HG03432 (cell line): ENCODE data around the gene ZBTB20.

Experiments
- ATAC-seq: cut with Tn5 transposase; IDR thresholded peaks from one replicate; pipeline ENCODE4 v1.9.1; 2021; ENCODE audit warnings: mild to moderate bottlenecking, moderate library complexity; ENCODE audit not compliant: unreplicated experiment

ZBTB20 gene

DNA sequence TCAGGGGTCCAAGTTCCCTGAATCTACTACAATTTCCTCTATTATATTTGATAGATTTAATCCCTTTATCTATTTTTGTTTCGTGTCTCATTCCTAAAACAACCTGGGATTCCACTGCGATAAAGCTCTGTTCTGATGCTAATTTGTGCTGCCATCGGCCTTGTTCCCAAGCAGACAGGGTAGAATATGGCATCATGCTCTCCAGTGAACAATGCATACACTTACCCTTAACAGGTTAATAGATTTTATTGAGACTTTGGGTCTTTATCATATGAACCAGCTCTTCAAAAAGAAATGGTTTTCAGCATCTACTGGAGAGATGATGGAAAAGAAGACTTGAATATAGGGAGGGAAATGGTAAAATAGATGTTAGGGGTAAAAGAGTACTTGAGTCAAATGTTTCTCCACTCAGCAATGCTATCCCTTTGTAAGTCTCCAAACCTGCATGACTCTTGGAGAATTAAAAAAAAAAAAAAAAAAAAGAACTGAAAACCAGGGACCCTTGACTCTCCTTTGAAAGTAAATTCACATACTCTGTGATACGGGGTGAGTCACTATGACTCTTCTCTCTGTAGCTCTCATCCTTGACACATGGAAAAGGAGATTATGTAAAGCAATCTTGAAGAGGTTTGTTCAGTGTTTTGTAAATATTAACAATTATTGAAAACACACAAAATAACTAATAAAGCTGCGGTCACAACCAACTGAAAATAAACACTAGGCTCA is 268.8 kb downstream of the ZBTB20 start:
- no peak for ATAC-seq

DNA sequence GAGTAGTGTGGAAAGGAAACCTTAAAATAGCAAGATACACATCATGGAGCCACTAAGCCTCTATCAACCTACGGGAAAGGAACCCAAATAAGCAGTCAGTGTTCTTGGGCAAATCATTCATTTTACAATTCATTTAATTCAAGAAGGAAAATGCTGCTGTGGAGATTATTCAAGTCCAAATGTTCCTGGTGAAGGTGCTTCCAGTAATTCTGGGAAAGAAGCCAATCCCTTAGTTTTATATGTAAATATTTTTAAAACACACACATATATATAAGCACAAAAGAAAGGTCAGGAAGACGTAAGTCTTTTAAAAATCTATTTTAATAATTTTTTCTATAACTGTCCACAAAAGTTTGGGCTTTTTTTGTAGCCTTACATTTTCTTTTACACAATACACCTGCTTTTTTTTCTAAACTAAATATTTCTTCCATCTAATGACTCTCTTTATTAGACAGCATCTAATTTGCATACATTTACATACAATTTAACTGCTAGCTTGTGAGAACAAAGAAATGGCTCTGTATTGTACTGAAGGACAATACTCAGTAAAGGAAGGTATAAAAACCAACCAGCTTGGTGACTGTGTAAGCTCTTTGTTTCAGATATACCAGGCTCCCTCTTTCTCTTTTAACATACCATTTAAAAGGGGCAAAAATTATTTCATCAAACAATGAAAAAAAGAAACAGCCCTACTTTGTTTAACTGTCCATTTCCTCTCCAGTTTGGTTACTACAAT is 269.5 kb downstream of the ZBTB20 start:
- ATAC-seq: no peak

DNA sequence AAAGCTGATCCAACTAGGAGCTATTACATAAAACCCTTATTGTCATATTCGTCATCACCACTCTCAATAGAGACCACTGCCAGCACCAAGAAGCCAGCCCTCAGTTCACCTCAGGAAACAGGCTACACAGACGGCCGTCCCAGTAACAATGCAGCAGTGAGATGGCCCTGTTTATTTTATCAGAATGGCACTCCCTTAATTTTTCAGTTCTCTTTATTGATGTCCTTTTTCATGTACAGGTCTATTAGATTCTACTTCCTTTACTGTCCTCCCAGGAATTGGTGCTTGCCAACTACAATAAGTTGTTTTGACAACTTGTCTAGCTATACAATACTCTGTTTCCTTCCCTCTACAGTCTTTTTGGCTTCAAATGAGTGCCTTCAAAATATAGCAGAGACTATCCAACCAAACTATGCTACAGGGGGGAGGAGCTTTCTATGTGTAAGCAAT is 272.5 kb downstream of the ZBTB20 start:
- no peak for ATAC-seq

DNA sequence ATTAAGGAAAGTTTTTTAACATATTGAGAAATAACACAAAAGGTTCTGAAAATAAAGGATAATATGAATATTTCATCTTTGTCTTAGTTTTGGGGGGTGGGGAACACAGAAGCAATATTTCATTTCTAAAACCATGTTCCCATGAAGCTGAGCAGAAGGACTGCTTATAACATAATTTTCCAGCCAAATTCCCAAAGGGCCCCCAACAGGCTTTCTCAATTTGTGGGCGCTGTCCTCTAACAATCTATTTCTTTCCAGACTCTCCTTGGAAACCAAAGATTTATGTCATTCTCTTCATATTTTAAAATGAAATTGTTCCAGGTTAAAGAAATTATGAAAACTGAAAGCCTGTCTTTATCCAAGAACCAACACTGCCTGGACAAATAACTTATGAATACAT is 273.5 kb downstream of the ZBTB20 start:
- no peak for ATAC-seq

DNA sequence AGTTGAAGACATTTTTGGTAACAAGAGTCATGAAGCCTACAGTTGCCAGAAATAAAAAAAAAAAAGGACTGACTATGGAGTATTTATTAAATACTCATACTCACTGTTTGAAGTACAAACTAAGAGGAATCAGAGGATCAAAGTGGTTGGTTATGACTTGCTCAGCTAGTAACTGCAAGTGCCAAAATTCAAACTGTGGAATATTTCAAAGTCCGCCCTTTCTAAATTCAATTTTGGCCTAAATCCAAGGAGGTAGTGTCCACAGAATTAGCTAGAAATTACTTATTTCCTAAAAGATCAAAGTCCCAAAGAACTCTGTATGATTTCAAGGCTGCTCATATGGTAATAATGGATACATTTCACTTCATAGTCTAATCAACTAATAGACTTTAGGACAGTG is 274.5 kb downstream of the ZBTB20 start:
- ATAC-seq: no peak

DNA sequence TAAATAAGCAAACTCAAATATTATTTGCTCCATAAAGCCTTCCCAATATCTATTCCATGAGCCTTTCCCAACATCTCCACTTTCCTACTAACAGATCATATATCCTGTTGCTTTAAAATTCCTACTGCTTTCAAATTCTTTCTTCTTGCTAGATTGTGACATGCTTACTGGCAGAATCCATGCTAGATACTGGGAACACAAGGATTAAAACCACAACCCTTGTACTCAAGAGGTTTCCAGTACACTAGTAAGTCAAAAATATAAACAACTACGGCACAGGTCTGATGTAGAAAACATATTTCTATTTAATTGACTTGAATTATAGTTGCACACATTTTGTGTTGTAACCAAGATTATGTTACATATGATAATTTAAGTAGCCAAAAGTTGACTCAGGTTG is 275.0 kb downstream of the ZBTB20 start:
- no peak for ATAC-seq

DNA sequence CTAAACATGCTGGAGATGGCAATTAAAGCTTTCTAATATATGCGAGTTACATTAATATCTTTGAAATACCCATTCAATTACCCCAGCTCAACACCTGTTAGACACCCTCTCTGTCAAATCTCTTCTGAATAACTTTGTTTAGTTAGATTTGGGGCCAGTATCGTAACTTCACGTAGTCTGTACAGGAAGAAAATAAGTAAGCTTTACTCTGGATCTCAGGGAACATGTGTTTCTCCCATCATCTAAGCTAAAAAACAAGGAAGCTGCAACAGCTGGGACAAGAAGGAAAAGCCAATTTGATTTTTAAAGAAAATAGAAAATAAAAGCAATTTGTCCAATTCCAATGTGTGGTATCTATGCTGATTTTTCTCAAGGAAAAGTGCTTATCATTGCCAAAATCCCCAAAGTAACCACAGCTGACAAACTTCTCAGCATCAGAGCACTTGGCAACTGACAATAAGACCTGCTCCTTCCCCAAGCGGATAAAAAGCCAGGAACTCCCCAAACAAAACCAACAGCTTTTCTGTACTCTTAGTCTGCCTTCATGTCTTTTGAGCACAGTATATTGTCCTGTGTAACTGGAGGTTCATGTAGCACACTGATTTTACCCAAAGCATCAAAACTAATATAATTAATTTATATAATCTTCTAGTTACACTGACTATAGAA is 279.1 kb downstream of the ZBTB20 start:
- ATAC-seq: no peak

DNA sequence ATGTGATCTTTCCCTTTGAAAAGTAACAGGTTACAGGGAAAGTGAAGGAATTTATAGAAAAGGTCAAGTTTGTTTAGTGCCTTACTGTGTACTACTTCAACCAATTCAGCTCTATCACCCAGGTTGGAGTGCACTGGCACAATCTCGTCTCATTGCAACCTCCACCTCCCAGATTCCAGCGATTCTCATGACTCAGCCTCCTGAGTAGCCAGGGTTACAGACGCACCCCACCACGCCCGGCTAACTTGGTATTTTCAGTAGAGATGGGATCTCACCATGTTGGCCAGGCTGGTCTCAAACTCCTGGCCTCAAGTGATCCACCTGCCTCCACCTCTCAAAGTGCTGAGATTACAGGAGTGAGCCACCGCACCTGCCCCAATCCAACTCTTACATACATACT is 279.7 kb downstream of the ZBTB20 start:
- ATAC-seq: no peak

DNA sequence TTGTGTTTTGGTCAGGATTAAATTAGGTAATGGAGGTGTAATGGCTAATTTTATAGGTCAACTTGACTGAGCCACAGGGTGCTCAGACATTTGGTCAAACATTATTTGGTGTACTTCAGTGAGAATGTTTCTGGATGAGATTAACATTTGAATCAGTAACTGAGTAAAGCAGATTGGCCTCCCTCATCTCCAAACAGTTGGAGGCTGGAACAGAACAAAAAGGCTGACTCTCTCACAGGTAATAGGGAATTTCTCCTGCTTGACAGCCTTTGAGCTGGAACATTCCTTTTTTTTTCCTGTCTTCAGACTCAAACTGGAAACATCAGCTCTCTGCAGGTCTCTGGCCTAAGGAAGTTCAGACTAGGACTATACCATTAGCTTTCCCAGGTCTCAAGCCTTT is 280.7 kb downstream of the ZBTB20 start:
- ATAC-seq: no peak

DNA sequence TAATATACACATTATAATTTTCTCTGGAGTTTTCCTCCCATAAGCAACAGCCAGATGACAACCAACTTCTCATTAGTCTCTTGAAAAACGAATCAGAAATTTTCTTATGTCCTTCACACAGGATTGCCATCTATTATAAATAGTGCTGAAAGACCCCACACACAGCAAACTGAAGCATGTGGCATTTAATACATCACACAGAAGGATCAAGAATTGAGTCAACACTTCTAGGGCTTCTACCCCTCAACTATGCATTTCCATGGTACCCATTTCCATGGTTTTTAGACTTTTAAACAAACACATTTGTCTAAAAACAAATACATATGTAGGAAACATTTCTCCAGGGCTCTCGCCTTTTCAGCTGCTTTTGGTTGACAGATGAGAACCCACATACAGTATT is 282.1 kb downstream of the ZBTB20 start:
- no peak for ATAC-seq

DNA sequence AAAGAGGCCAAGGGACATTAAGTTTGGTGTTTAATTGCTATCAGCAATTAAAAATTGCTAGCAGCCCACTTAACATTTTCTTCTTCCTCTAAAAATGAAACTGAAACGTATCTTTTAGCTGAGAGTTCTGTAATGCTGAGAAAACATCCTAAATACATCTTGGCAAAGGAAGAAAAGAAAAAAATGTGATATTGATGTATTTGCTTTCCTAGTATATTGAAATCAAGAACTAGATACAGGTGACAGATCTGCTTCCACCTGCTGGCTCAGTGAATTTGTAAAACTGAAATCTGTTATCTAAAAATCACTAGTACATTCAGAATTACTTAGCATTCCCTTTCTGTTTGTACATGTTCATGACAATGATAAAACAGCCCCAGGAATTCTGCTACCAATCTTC is 283.2 kb downstream of the ZBTB20 start:
- peak; percentile 45 for ATAC-seq

DNA sequence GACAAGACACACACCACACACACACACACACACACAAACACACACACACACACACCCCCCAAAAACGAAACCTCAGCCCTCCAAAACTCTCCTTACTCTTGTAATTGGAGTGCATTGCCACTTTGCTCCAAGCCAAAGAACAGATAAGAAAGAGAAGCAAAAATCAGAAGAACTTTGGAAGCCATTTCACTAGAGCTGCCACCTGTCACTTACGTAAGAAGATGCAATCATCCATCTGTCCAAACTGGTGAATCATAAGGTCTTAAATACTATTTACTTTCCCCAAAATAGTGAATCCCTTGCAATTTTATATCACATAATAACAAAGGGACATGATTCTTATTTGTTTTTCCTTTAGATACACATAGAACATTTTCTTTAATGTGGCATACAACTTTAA is 285.4 kb downstream of the ZBTB20 start:
- no peak for ATAC-seq

DNA sequence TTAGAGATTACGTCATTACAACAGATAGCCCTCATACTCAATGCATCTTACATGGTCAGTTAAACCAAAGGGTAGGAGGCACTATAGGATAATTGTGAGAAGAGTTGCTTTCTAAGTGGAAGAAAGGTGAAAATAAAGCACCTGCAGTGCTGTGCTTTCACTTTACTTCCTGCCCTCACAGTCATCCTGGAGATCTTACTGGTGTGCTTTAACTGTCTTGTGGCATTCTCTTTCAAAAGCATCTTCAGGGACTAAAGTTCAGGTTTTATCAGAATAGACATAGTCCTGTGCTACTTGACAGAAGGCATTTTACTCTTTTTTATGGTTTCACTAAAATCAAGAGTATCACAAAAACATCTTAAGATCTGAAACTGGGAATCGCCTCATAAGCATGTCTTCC is 286.6 kb downstream of the ZBTB20 start:
- no peak for ATAC-seq

DNA sequence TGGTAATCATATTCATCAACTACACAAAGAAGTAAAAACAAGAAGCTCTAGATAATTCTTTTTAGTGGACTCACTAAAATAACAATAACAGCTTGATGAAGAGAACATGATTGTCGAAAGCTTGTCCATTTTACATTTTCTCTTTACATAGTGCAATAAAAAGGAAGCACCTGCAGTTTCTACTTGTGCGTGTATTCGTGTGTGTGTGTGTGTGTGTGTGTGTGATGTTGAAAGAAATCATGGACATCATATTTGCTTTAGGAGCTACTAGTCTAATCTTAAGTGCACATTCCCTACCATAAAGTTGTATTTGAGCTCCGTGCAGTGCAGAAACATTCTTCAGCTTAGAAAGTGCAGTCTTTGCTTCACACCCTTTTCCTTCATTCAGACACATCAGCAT is 288.8 kb downstream of the ZBTB20 start:
- ATAC-seq: no peak

DNA sequence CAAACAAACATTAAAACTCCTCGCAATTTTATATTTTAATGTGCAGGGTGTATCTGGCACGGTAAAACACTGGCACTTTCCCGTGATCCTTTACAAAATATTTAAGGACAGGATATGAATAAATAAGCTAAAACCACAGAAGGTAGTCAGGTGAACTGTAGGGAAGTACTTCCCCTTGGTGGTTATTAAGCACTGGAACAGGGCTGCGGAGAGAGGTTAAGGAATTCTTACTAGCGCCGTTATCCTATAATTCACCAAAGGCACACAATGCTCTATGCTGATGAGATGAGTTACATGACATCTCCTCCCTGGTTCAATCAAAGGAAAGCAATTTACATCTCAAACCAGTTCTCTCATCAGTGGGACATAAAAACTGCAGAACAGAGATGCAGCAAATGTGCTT is 289.8 kb downstream of the ZBTB20 start:
- ATAC-seq: no peak

DNA sequence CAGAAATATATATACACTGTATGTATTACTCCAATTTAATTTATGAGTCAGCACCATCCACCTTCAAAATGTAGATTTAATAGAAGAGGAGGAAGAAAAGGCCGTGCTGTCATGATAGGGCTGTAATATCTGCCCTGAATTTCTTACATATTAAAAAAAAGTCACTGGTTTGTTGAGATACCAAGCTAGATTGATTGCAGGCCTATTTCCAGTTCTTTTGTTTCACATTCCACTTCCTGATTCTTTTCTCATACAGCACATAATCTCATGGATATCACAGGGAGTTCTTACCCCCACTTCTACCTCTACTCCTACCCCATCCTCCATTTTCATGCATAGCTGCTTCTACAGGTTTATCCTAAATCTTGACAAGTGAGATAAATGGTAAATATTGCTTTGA is 290.3 kb downstream of the ZBTB20 start:
- no peak for ATAC-seq

DNA sequence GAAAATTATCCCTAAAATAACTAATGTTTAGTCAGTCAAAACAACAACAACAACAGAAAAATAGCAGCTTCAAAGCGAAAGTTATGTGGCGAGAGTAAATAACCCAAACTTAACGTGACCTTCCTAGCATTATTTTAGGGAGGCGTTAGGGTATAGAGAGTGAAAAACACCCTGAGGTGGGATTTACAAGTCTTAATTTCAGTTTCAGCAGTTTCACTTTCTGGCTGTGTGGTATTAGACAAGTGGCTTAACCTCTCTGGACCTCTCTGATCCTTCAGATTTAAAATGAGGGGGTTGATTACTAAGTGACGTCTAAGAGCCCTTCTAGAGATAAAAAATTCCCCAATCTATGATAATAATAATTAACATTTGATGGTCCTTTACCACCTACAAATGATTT is 291.2 kb downstream of the ZBTB20 start:
- ATAC-seq: peak; percentile 78

DNA sequence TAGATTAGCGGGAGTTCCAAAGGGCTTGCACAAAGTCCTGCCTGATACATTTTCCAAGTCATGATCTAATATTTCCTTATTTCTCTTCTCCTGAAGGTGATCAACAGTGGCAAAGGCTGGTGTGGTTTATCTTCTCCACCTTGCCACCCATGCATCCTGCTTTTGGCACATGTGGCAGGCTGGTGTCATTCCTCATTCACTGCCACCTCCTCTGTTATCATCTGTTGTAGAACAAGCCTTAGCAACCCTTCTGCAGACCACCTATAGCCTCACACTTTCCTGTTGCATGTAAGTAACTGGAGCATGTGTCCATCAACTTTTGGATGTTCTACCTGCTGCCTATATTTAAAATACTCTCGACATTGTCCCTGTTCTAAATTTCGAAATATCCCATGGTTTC is 294.1 kb downstream of the ZBTB20 start:
- no peak for ATAC-seq

DNA sequence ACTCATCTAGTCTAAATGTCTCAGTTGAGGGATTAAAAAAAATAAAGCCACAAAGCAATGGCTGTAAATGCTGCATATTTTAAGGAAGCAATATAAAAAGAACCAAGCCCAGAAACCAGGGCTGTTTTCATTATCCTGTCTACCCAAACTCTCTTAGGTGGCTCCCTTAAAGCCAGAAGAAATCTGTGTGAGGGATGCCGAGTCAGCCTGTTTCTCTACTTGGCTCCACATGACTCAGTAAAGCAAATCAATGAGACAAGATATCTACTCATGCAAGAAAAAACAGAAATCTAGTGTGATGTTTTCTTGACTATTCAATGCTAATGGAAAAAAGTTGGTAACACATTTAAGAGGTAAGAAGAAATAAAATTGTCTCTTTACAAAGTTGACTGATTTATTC is 296.2 kb downstream of the ZBTB20 start:
- ATAC-seq: no peak

DNA sequence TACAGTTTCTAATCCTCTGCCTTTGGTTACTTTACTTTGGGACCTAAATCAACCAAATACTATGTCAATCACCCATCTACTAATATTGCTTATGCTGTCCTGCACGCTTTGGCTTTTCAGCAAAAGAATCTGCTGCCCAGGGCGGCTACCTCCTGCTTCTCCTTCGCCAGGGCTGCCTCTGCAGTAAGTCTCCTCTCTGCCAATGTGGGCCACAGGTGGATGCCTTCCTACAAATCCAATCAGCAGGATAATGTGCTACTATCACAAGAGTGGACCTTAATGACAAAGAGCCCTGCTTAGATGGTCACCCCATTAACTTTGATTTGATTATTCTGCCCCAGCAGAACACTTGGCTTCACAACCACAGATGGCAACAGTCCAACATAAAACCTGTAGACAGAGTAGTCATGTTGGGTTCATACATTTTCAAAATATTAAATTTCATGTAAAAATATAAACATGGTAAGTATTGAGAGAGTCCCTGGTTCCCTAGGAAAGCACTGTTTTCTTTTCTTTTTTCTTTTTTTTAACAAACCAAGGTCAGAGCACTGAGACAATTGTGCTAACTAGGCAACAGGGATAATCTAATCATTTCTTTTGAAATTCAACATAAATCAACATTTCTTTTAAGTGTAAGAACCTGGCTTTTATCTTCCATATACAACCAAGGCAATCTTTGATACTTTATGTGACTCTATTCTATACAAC is 298.3 kb downstream of the ZBTB20 start:
- no peak for ATAC-seq

DNA sequence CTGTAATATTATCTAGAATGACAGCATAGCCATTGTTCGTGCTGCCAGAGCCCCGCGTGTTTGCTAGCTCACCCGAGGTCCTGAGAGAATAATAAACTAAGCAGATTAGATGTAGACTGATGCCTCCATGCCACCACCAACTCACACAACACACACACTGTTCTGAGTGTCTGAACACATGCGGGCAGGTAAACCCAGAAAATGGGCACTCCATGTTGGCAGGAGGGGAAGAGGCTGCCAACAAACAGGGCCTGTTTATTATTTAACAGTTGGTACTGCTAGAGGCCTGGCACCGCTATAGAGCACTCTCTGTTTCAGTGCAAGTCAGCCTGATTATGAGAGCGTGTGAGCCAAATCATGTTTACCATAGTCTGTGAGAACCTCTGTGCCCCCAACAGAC is 299.0 kb downstream of the ZBTB20 start:
- ATAC-seq: no peak
